Common myeloid progenitor, CD34-positive (primary cell): Measurements from ENCODE around the gene FKBP3. TPM values are rescaled to one million over a fixed set of nuclear protein-coding genes. Genes with fewer than 3 reads are reported as not detected.

Source experiments
- CTCF ChIA-PET: fragments of 350-600 bp; sonication (Branson Sonifier 250); formaldehyde crosslinking; loops from one replicate; lab custom pipeline; 2021; ENCODE audit warnings: antibody characterized with exemption; lab: Charles Lee
- POLR2A ChIA-PET: fragments of 350-600 bp; sonication (Branson Sonifier 250); formaldehyde crosslinking; loops from one replicate; lab custom pipeline; 2021; ENCODE audit warnings: antibody characterized with exemption; lab: Charles Lee
- DNase-seq, 3 donors: peaks; one replicate each; pipeline versions ENCODE4 v3.0.0 to v3.0.0-alpha.2; 2013
- H3K27ac ChIP-seq, 2 experiments: 1 replicate in 1 of 2; 2 replicates in 1 of 2; pipeline ENCODE4 v1.7.0; 2013; ENCODE audit warnings: inconsistent platforms in 2 of 2, low read length in 2 of 2, mild to moderate bottlenecking in 2 of 2, low read depth in 1 of 2, moderate library complexity in 1 of 2; ENCODE audit not compliant: severe bottlenecking in 2 of 2, insufficient read depth in 1 of 2, poor library complexity in 1 of 2
- H3K27me3 ChIP-seq, 5 experiments: replicated peaks in 2 of 5; 1 replicate in 3 of 5; 2 replicates in 2 of 5; pipeline versions ENCODE4 v1.6.1 to v1.7.0; 2013; ENCODE audit warnings: low read length in 4 of 5, mild to moderate bottlenecking in 2 of 5, moderate library complexity in 2 of 5, inconsistent platforms in 1 of 5; ENCODE audit not compliant: insufficient read depth in 5 of 5, control insufficient read depth in 4 of 5
- H3K36me3 ChIP-seq, 4 experiments: 1 replicate in 2 of 4; 2 replicates in 2 of 4; pipeline versions ENCODE4 v1.6.1 to v1.7.0; 2013; ENCODE audit warnings: low read length in 3 of 4, control low read depth in 1 of 4, mild to moderate bottlenecking in 1 of 4; ENCODE audit not compliant: control insufficient read depth in 4 of 4, insufficient read depth in 4 of 4
- H3K4me1 ChIP-seq, 4 experiments: 1 replicate in 3 of 4; 2 replicates in 1 of 4; pipeline versions ENCODE4 v1.6.1 to v1.7.1; 2013; ENCODE audit warnings: low read length in 3 of 4, mild to moderate bottlenecking in 3 of 4, control low read depth in 1 of 4, inconsistent platforms in 1 of 4, moderate library complexity in 1 of 4; ENCODE audit not compliant: control insufficient read depth in 4 of 4, insufficient read depth in 4 of 4; ENCODE audit errors: control extremely low read depth in 1 of 4
- H3K4me3 ChIP-seq, 7 experiments: 1 replicate in 4 of 7; 2 replicates in 3 of 7; pipeline versions ENCODE4 v1.5.1 to v1.7.0; 2013; ENCODE audit warnings: mild to moderate bottlenecking in 7 of 7, low read length in 6 of 7, moderate library complexity in 6 of 7, inconsistent platforms in 2 of 7, low read depth in 2 of 7, control low read depth in 1 of 7; ENCODE audit not compliant: insufficient read depth in 4 of 7, control insufficient read depth in 1 of 7; ENCODE audit errors: extremely low read depth in 1 of 7
- H3K9me3 ChIP-seq, 5 experiments: 1 replicate in 4 of 5; 2 replicates in 1 of 5; pipeline versions ENCODE4 v1.6.1 to v1.7.1; 2013; ENCODE audit warnings: low read length in 4 of 5, mild to moderate bottlenecking in 2 of 5, inconsistent platforms in 1 of 5, low read depth in 1 of 5, moderate library complexity in 1 of 5; ENCODE audit not compliant: control insufficient read depth in 4 of 5, insufficient read depth in 2 of 5; ENCODE audit errors: control extremely low read depth in 1 of 5
- WGBS: methylation state at CpG from one replicate; pipeline ENCODE4 v1.1.5; 2013; ENCODE audit not compliant: insufficient coverage; 5-methylcytosine and 5-hydroxymethylcytosine counted together
- polyA plus RNA-seq: library from polyadenylated mRNA; unstranded; fragments of 120-200 nt; gene quantifications from one replicate; pipeline ENCODE4 v1.2.1, GENCODE V29; 2013

FKBP3 gene
- 92.4 TPM for polyA plus RNA-seq

GRCh38 chr14:45134051-45134958 lies at the start of gene FKBP3:
TSS of gene FKBP3 (minus strand) at chr14:45134481. CDS start at chr14:45134456, 25 bp downstream.
- CTCF ChIA-PET = interaction anchor here (0.9 to 1.5 kb wide), 2 partner anchors 20 to 177 kb away, joined by 3 to 4 read pairs; no protein-coding TSS in a partner anchor
- 0% methylated on average over 47 of the region's 53 CpGs for WGBS
- Histone ChIP-seq H3K36me3 (peaks cover 1 to 5% (median 3%) of the 10 kb centered on the region in 4 experiments), H3K27me3 (no peaks in the 10 kb centered on the region), H3K4me3 (peak within 1 kb of the TSS; percentile 83 to 100 (median 99)), H3K9me3 (no peaks in the 10 kb centered on the region), H3K4me1 (peaks cover 19 to 54% (median 29%) of the 10 kb centered on the region in 4 experiments), H3K27ac (peak within 1 kb of the TSS; percentile 88 to 94)
- POLR2A ChIA-PET = interaction anchor here (0.6 to 1.0 kb wide), 2 partner anchors 122 to 172 kb away, joined by 3 to 5 read pairs; partner anchors contain the start of genes KLHL28 and TOGARAM1
- peak; percentile 99 to 100 (median 99) for DNase-seq

- H3K9me3 ChIP-seq = no peaks in the 10 kb centered on the region
- DNase-seq = no peak
- H3K27me3 ChIP-seq = no peaks in the 10 kb centered on the region
- no peak overlapping the region for H3K4me3 ChIP-seq
- WGBS = 95% methylated on average over 2 of the region's 3 CpGs
- no peaks in the 10 kb centered on the region for H3K4me1 ChIP-seq
- POLR2A ChIA-PET = no interaction called here
- CTCF ChIA-PET = no interaction called here
- H3K36me3 ChIP-seq = peaks cover 0 to 8% (median 5%) of the 10 kb centered on the region in 4 experiments
- no peak overlapping the region for H3K27ac ChIP-seq
Measured at GRCh38 chr14:45181806-45182205, 47.5 kb upstream of the FKBP3 start.

GRCh38 chr14:45181329-45181728 lies 47.0 kb upstream of the FKBP3 start:
- no peak for DNase-seq
- H3K27ac ChIP-seq = no peak overlapping the region
- no peaks in the 10 kb centered on the region for H3K9me3 ChIP-seq
- H3K27me3 ChIP-seq = no peaks in the 10 kb centered on the region
- H3K4me1 ChIP-seq = no peaks in the 10 kb centered on the region
- H3K36me3 ChIP-seq = peaks cover 0 to 8% (median 4%) of the 10 kb centered on the region in 4 experiments
- no peak overlapping the region for H3K4me3 ChIP-seq
- CTCF ChIA-PET = no interaction called here
- POLR2A ChIA-PET = no interaction called here
- no CpG with 5 or more reads among the region's 5 CpGs for WGBS

GRCh38 chr14:45177076-45177475 lies 42.8 kb upstream of the FKBP3 start:
- no peaks in the 10 kb centered on the region for H3K9me3 ChIP-seq
- no peaks in the 10 kb centered on the region for H3K4me1 ChIP-seq
- peaks cover 3 to 8% (median 5%) of the 10 kb centered on the region in 4 experiments for H3K36me3 ChIP-seq
- H3K27ac ChIP-seq = no peak overlapping the region
- H3K27me3 ChIP-seq = no peaks in the 10 kb centered on the region
- ChIA-PET CTCF (no interaction called here), POLR2A (no interaction called here)
- 100% methylated on average over 2 of the region's 5 CpGs for WGBS
- no peak overlapping the region for H3K4me3 ChIP-seq
- peak in 2 of 3 donors; percentile 1 to 2 for DNase-seq

- no peaks in the 10 kb centered on the region for H3K9me3 ChIP-seq
- H3K27me3 ChIP-seq = no peaks in the 10 kb centered on the region
- no peak for DNase-seq
- ChIA-PET POLR2A (no interaction called here), CTCF (no interaction called here)
- H3K36me3 ChIP-seq = peaks cover 13 to 25% (median 17%) of the 10 kb centered on the region in 4 experiments
- H3K4me3 ChIP-seq = no peak overlapping the region
- H3K27ac ChIP-seq = no peak overlapping the region
- no peaks in the 10 kb centered on the region for H3K4me1 ChIP-seq
Measured at GRCh38 chr14:45169906-45170305, 35.6 kb upstream of the FKBP3 start.

GRCh38 chr14:45156067-45156466 lies 21.8 kb upstream of the FKBP3 start:
- CTCF ChIA-PET = no interaction called here
- no peaks in the 10 kb centered on the region for H3K9me3 ChIP-seq
- H3K36me3 ChIP-seq = peaks cover 0 to 10% (median 4%) of the 10 kb centered on the region in 4 experiments
- no peaks in the 10 kb centered on the region for H3K4me1 ChIP-seq
- POLR2A ChIA-PET = no interaction called here
- peak in 2 of 3 donors; percentile 10 to 16 for DNase-seq
- no peak overlapping the region for H3K4me3 ChIP-seq
- no peak overlapping the region for H3K27ac ChIP-seq
- H3K27me3 ChIP-seq = no peaks in the 10 kb centered on the region

GRCh38 chr14:45150386-45150890 lies 16.2 kb upstream of the FKBP3 start:
- no peaks in the 10 kb centered on the region for H3K9me3 ChIP-seq
- H3K4me1 ChIP-seq = no peaks in the 10 kb centered on the region
- no peaks in the 10 kb centered on the region for H3K27me3 ChIP-seq
- H3K4me3 ChIP-seq = no peak overlapping the region
- ChIA-PET CTCF (interaction anchor here (1.5 kb wide), 1 partner anchor 15 kb away, joined by 3 read pairs; the partner anchor contains the start of gene FANCM), POLR2A (no interaction called here)
- 100% methylated on average over 2 of the region's 4 CpGs for WGBS
- H3K27ac ChIP-seq = no peak overlapping the region
- DNase-seq = no peak
- H3K36me3 ChIP-seq = peaks cover 2 to 12% (median 6%) of the 10 kb centered on the region in 4 experiments
